ENCODE results near the gene JPH4. TPM values are rescaled to one million over a fixed set of nuclear protein-coding genes. Genes with fewer than 3 reads are reported as not detected.

The JPH4 gene
- total RNA-seq, result not detected in 2 replicates

- H3K36me3 Mint-ChIP-seq (ENCODE audit: low read depth), result peaks cover 3% of the 10 kb centered on the region
- H3K4me1 Mint-ChIP-seq, result peaks cover 10% of the 10 kb centered on the region
- no peak within 1 kb of the TSS for H3K27ac Mint-ChIP-seq
- no peak within 1 kb of the TSS for H3K4me3 Mint-ChIP-seq
- H3K27me3 Mint-ChIP-seq, result peaks cover 55% of the 10 kb centered on the region
- H3K9me3 Mint-ChIP-seq, result no peaks in the 10 kb centered on the region
- intact Hi-C loops (cut with micrococcal nuclease), result no loop called here
- DNase-seq, result no peak
Measured at GRCh38 chr14:23578560-23579310, at the start of gene JPH4. JPH4 (minus strand) TSS chr14:23578790; CDS start chr14:23577453, 1,337 bp downstream.

GRCh38 chr14:23627961-23628360 lies 49.4 kb upstream of the JPH4 start:
- H3K27me3 Mint-ChIP-seq, result peaks cover 4% of the 10 kb centered on the region
- peaks cover 18% of the 10 kb centered on the region for H3K4me1 Mint-ChIP-seq
- intact Hi-C loops (cut with micrococcal nuclease), result no loop called here
- no peaks in the 10 kb centered on the region for H3K36me3 Mint-ChIP-seq (ENCODE audit: low read depth)
- H3K27ac Mint-ChIP-seq, result no peak overlapping the region
- peaks cover 5% of the 10 kb centered on the region for H3K9me3 Mint-ChIP-seq
- H3K4me3 Mint-ChIP-seq, result no peak overlapping the region
- no peak for DNase-seq

GRCh38 chr14:23626946-23627345 lies 48.4 kb upstream of the JPH4 start:
- peaks cover under 1% of the 10 kb centered on the region for H3K27me3 Mint-ChIP-seq

GRCh38 chr14:23624830-23625404 lies 46.3 kb upstream of the JPH4 start:
- DNase-seq, result no peak
- H3K4me1 Mint-ChIP-seq, result peaks cover 2% of the 10 kb centered on the region
- H3K36me3 Mint-ChIP-seq (ENCODE audit: low read depth), result no peaks in the 10 kb centered on the region
- no peak overlapping the region for H3K27ac Mint-ChIP-seq
- peaks cover 3% of the 10 kb centered on the region for H3K27me3 Mint-ChIP-seq
- no peak overlapping the region for H3K4me3 Mint-ChIP-seq
- intact Hi-C loops (cut with micrococcal nuclease), result no loop called here
- peaks cover 5% of the 10 kb centered on the region for H3K9me3 Mint-ChIP-seq

More at GRCh38 chr14:23626946-23627345, 48.4 kb upstream of the JPH4 start:
- DNase-seq, result no peak
- Mint-ChIP-seq H3K36me3 (ENCODE audit: low read depth) (no peaks in the 10 kb centered on the region), H3K27ac (no peak overlapping the region), H3K9me3 (peaks cover 5% of the 10 kb centered on the region), H3K4me3 (no peak overlapping the region), H3K4me1 (peaks cover 14% of the 10 kb centered on the region)
- intact Hi-C loops (cut with micrococcal nuclease), result no loop called here

- no peak for DNase-seq
- H3K27me3 Mint-ChIP-seq, result peaks cover 4% of the 10 kb centered on the region
- H3K27ac Mint-ChIP-seq, result no peak overlapping the region
- H3K4me1 Mint-ChIP-seq, result peaks cover 2% of the 10 kb centered on the region
- no peaks in the 10 kb centered on the region for H3K36me3 Mint-ChIP-seq (ENCODE audit: low read depth)
- peaks cover 5% of the 10 kb centered on the region for H3K9me3 Mint-ChIP-seq
- intact Hi-C loops (cut with micrococcal nuclease), result no loop called here
- H3K4me3 Mint-ChIP-seq, result no peak overlapping the region
Measured at GRCh38 chr14:23623962-23624361, 45.4 kb upstream of the JPH4 start.

- no peaks in the 10 kb centered on the region for H3K36me3 Mint-ChIP-seq (ENCODE audit: low read depth)
- DNase-seq, result no peak
- H3K27me3 Mint-ChIP-seq, result peaks cover 4% of the 10 kb centered on the region
- H3K4me3 Mint-ChIP-seq, result no peak overlapping the region
- intact Hi-C loops (cut with micrococcal nuclease), result no loop called here
- H3K9me3 Mint-ChIP-seq, result peaks cover 5% of the 10 kb centered on the region
- H3K4me1 Mint-ChIP-seq, result peaks cover 2% of the 10 kb centered on the region
- no peak overlapping the region for H3K27ac Mint-ChIP-seq
Measured at GRCh38 chr14:23622990-23623389, 44.4 kb upstream of the JPH4 start.

GRCh38 chr14:23621932-23622730 lies 43.5 kb upstream of the JPH4 start:
- intact Hi-C loops (cut with micrococcal nuclease), result no loop called here
- peaks cover 4% of the 10 kb centered on the region for H3K27me3 Mint-ChIP-seq
- H3K27ac Mint-ChIP-seq, result no peak overlapping the region
- no peaks in the 10 kb centered on the region for H3K36me3 Mint-ChIP-seq (ENCODE audit: low read depth)
- H3K4me3 Mint-ChIP-seq, result no peak overlapping the region
- DNase-seq, result no peak
- peaks cover 5% of the 10 kb centered on the region for H3K9me3 Mint-ChIP-seq
- peaks cover 2% of the 10 kb centered on the region for H3K4me1 Mint-ChIP-seq

- no peaks in the 10 kb centered on the region for H3K36me3 Mint-ChIP-seq (ENCODE audit: low read depth)
- H3K4me3 Mint-ChIP-seq, result no peak overlapping the region
- H3K9me3 Mint-ChIP-seq, result peaks cover 5% of the 10 kb centered on the region
- intact Hi-C loops (cut with micrococcal nuclease), result no loop called here
- peaks cover 2% of the 10 kb centered on the region for H3K4me1 Mint-ChIP-seq
- H3K27ac Mint-ChIP-seq, result no peak overlapping the region
- H3K27me3 Mint-ChIP-seq, result peaks cover 4% of the 10 kb centered on the region
- DNase-seq, result no peak
Measured at GRCh38 chr14:23621204-23621931, 42.8 kb upstream of the JPH4 start.

- H3K4me3 Mint-ChIP-seq, result no peak overlapping the region
- H3K27me3 Mint-ChIP-seq, result peaks cover 4% of the 10 kb centered on the region
- peaks cover 2% of the 10 kb centered on the region for H3K4me1 Mint-ChIP-seq
- no peak for DNase-seq
- H3K9me3 Mint-ChIP-seq, result peaks cover 5% of the 10 kb centered on the region
- intact Hi-C loops (cut with micrococcal nuclease), result no loop called here
- H3K36me3 Mint-ChIP-seq (ENCODE audit: low read depth), result no peaks in the 10 kb centered on the region
- no peak overlapping the region for H3K27ac Mint-ChIP-seq
Measured at GRCh38 chr14:23620177-23620702, 41.6 kb upstream of the JPH4 start.

GRCh38 chr14:23618415-23618988 lies 39.9 kb upstream of the JPH4 start:
- H3K27me3 Mint-ChIP-seq, result peaks cover 4% of the 10 kb centered on the region
- intact Hi-C loops (cut with micrococcal nuclease), result no loop called here
- H3K27ac Mint-ChIP-seq, result no peak overlapping the region
- no peak for DNase-seq
- H3K4me3 Mint-ChIP-seq, result no peak overlapping the region
- H3K36me3 Mint-ChIP-seq (ENCODE audit: low read depth), result no peaks in the 10 kb centered on the region
- peaks cover 2% of the 10 kb centered on the region for H3K4me1 Mint-ChIP-seq
- H3K9me3 Mint-ChIP-seq, result no peaks in the 10 kb centered on the region

- intact Hi-C loops (cut with micrococcal nuclease), result no loop called here
- Mint-ChIP-seq H3K27ac (no peak overlapping the region), H3K9me3 (no peaks in the 10 kb centered on the region), H3K4me3 (no peak overlapping the region), H3K36me3 (ENCODE audit: low read depth) (no peaks in the 10 kb centered on the region), H3K27me3 (peaks cover 4% of the 10 kb centered on the region), H3K4me1 (peaks cover 2% of the 10 kb centered on the region)
- no peak for DNase-seq
Measured at GRCh38 chr14:23617539-23617938, 38.9 kb upstream of the JPH4 start.

GRCh38 chr14:23615856-23616255 lies 37.3 kb upstream of the JPH4 start:
- Mint-ChIP-seq H3K36me3 (ENCODE audit: low read depth) (no peaks in the 10 kb centered on the region), H3K27me3 (peaks cover 2% of the 10 kb centered on the region), H3K9me3 (no peaks in the 10 kb centered on the region), H3K27ac (no peak overlapping the region), H3K4me1 (peaks cover 6% of the 10 kb centered on the region), H3K4me3 (no peak overlapping the region)
- no peak for DNase-seq
- intact Hi-C loops (cut with micrococcal nuclease), result no loop called here

- Mint-ChIP-seq H3K36me3 (ENCODE audit: low read depth) (peaks cover 1% of the 10 kb centered on the region), H3K4me3 (no peak overlapping the region), H3K27me3 (no peaks in the 10 kb centered on the region), H3K9me3 (no peaks in the 10 kb centered on the region), H3K4me1 (peaks cover 16% of the 10 kb centered on the region), H3K27ac (no peak overlapping the region)
- intact Hi-C loops (cut with micrococcal nuclease), result no loop called here
- no peak for DNase-seq
Measured at GRCh38 chr14:23614395-23614828, 35.8 kb upstream of the JPH4 start.
